HS-27A (cell line): ENCODE measurements around the gene ROBO3.

Source experiments
- DNase-seq: peaks from one replicate; pipeline ENCODE4 v3.0.0-alpha.2; 2012; ENCODE audit warnings: low read depth, missing footprints

ROBO3 gene

GRCh38 chr11:124876818-124877630, 11.8 kb downstream of the ROBO3 start:
- DNase-seq, result no peak

GRCh38 chr11:124877631-124877909, 12.3 kb downstream of the ROBO3 start:
- DNase-seq, result no peak

- DNase-seq, result no peak
Measured at GRCh38 chr11:124877910-124878758, 12.9 kb downstream of the ROBO3 start.

GRCh38 chr11:124878759-124879492, 13.7 kb downstream of the ROBO3 start:
- DNase-seq, result no peak

GRCh38 chr11:124879493-124880289, 14.5 kb downstream of the ROBO3 start:
- DNase-seq, result no peak

- no peak for DNase-seq
Measured at GRCh38 chr11:124880290-124880611, 15.0 kb downstream of the ROBO3 start.

GRCh38 chr11:124880958-124881357, 15.7 kb downstream of the ROBO3 start:
- DNase-seq, result no peak

GRCh38 chr11:124882339-124883071, 17.3 kb downstream of the ROBO3 start:
- no peak for DNase-seq

GRCh38 chr11:124884340-124884739, 19.1 kb downstream of the ROBO3 start:
- DNase-seq, result no peak

- DNase-seq, result no peak
Measured at GRCh38 chr11:124884869-124885479, 19.7 kb downstream of the ROBO3 start.

- no peak for DNase-seq
Measured at GRCh38 chr11:124886476-124886875, 21.2 kb downstream of the ROBO3 start.

GRCh38 chr11:124886978-124887666, 21.9 kb downstream of the ROBO3 start:
- DNase-seq, result no peak

- DNase-seq, result no peak
Measured at GRCh38 chr11:124887667-124888013, 22.4 kb downstream of the ROBO3 start.

- no peak for DNase-seq
Measured at GRCh38 chr11:124889191-124890091, 24.2 kb downstream of the ROBO3 start.

- no peak for DNase-seq
Measured at GRCh38 chr11:124890151-124890550, 24.9 kb downstream of the ROBO3 start.

- no peak for DNase-seq
Measured at GRCh38 chr11:124890683-124891372, 25.6 kb downstream of the ROBO3 start.

- DNase-seq, result no peak
Measured at GRCh38 chr11:124891373-124891861, 26.2 kb downstream of the ROBO3 start.

GRCh38 chr11:124892146-124892545, 26.9 kb downstream of the ROBO3 start:
- no peak for DNase-seq
